GM18511 (cell line): ENCODE measurements around the gene CFAP97.
"Not testable (repeated sequence)": the region's sequence is repeated elsewhere in the genome, so short reads cannot be mapped to it uniquely, and the experiment has no call there.

ENCODE experiments used
- ATAC-seq: cut with Tn5 transposase; IDR thresholded peaks from one replicate; pipeline ENCODE4 v1.9.1; 2021; ENCODE audit warnings: mild to moderate bottlenecking, moderate library complexity; ENCODE audit not compliant: unreplicated experiment

The CFAP97 gene

DNA sequence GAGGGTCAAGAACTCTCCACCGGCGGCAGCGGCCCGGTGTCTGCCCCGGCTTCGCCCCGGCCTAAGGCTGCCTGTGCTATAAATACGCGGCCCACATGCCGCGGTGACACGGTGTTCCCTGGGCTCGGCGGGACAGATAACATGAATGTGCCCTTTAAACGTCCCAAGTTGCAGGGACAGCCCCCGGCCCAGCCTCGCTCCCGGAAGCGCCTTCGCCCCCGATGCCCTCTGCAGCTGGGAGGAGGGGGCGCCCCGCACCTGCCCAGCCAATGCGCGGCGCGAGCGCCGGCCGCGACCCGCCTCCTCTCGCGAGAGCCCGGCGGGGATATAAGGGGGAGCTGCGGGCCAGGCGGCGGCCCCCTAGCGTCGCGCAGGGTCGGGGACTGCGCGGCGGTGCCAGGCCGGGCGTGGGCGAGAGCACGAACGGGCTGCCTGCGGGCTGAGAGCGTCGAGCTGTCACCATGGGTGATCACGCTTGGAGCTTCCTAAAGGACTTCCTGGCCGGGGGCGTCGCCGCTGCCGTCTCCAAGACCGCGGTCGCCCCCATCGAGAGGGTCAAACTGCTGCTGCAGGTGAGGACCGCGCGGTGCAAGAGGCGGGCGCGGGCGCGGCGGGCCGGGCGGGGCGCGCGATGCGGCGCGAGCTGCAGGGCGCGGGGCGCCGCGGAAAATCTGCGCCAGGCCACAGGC, 60.7 kb downstream of the CFAP97 start, which contains the start of gene SLC25A4:
Gene SLC25A4 (plus strand): TSS at position 355 of the 689 bp plus-strand sequence. CDS start 107 bp downstream, at position 462.
- peak; percentile 94 for ATAC-seq

DNA sequence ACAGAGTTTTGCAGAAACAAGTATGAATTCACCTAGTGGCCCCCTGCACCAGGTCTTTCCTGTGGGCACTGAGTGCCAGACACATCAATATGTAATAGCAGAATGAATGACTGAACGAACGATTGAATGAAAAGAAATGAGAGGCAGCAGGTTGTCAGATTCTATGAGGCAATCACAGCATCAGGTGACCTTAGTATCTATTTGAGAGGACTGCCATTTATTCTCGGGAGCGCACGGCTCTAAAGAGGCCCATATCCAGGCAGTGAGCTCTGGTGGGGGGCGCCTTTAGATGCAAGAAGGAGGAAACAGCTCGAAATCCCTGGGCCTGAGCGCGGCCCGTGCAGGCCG, 61.3 kb downstream of the CFAP97 start:
- ATAC-seq: peak; percentile 26

DNA sequence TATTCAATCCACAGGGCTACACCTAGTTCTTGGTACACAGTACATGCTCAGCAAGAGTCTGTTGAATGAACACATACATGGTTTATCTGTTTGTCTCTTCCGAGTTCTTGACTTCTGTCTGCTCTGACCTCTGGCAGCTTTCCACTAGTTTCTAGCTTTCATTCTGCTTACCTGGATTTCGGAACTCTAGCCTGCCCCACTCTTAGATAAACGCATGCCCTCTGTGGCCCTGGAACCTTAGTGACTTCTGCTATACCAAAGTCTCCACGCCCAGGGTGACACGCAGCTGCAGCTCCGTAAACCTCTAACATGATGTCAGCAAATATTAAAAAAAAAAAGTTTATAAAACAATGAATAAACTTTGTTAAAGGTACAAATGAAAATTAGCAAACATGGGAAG, 62.0 kb downstream of the CFAP97 start:
- no peak for ATAC-seq

DNA sequence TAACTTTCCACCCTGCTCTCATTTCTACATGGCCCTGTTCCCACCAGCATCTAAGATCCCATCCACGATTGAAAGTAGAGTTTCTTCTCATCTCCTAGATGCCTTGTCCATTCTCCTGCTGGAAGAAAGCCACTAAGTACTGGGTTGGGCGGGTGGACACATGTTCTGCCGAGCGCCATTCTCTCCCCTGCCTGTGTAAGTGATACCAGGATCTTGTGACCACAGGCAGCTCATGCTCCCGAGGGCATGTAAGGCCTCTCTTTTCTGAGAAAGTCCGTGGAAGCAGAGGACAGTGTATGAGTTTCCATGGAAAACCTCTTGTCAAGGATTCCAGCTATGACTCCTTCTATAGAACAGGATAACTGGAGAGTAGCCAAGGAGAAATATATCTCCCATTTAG, 64.1 kb downstream of the CFAP97 start:
- ATAC-seq: no peak

DNA sequence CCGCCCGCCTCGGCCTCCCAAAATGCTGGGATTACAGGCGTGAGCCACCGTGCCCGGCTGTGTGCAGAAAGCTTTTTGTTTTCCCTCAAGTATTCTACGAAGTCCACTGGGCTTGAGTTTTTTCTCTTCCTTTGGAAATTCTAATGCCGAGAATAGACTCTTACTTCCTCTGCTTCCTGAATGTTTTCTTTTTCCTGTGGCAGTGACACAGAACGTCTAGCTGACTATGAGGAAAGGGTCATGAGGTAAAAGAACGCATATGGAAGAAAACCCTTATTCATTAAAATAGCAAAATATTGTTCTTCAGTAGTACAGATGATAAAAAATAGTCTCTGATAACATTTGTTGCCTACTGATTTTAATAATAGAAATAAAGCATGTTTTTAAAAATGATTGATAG, 65.6 kb downstream of the CFAP97 start:
- no peak for ATAC-seq

DNA sequence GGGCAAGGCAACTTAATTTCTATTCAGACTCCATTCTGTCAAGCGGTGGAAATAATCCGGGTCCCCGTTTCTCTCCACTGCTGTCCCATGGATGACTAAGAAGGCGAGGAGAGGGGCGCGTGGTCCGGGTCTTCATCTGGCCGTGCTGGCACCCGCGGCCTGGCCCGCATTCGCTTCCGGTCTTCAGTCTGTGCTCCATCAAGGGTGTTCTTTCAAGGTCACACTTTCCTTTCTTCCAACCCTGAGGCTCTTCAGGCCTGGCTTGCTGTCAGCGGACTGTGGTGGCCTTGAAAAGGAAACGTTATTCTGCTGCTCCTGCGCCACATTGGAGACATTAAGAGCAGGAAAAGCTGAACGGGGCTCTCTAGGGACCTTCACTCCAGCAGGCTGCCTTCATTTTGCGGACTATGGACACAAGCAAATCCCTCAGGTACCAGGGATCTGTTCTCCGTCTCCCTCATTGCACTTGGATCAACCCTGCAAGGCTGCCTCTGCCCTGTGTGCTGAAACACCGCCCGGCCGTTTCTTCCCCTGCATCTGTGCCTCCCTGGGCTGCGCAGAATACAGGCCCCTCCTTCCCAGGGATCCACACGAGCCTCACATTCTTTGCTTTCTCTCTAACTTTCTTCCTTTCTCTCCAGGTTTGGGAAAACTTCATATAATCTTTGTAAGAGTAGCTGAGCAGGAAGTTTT, 66.4 kb downstream of the CFAP97 start:
- ATAC-seq: no peak

DNA sequence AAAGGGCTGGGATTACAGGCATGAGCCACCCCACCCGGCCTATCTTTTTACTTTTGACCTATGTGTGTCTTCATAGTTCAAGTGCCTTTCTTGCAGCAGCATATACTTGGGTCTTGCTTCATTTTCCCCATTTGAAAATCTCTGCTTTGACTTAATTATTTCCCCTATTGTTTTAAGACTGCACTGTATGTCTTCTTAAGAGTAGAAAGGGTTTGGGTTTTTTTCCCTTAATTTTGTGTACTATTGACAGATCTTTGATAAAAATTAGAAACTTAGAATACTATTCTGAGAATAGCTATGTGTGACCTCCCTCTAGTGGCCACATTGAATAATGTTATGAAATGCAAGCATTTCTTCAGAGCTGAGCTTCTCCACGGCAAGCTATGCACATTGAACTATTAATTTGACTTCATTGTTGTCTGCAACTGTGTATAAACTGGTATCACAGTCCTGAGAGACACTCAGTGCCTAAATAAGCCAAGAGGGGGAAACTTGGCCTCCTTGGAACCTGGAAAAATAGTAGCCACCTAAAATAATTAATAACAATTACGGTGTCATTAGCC, 69.4 kb downstream of the CFAP97 start:
- ATAC-seq: peak; percentile 77

DNA sequence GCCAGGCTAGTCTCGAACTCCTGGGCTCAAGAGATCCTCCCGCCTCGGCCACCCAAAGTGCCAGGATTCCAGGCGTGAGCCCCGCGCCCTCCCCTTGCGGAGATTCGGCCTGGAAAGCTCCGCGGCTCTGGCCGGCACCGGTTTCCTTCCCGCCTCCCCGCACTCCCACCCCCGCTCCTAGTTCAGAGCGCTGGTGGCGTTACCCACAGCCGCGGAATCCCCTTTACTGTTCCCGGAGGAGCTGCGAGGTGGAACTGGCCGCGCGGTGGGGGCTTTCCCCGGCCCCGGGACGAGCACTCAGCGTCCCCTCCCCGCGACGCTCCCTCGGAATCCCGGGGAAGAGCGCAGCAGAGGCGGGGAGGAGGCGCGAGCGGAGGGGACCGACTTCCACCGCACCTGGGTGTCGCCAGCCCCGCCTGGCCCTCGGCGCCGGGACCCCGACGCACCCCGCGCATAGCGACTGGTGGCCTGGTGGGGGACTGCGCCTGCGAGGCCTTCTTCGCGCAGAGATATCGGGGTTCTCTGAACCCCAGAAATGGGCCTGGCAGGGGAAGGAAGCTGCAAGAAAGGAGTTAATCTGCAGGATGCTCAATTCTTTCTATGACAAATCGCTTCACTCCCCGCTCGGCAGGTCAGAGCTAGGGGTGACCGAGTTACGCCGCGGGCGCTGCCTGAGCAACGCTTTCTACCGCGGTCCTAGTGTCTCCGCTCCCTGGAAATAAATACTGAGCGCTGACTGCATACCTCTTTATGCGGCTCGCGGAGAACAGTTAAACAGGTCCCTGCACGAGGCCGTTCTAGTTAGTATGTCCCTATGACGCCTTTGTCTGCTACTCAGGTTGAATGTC, 75.3 kb downstream of the CFAP97 start:
- ATAC-seq: peak; percentile 75

DNA sequence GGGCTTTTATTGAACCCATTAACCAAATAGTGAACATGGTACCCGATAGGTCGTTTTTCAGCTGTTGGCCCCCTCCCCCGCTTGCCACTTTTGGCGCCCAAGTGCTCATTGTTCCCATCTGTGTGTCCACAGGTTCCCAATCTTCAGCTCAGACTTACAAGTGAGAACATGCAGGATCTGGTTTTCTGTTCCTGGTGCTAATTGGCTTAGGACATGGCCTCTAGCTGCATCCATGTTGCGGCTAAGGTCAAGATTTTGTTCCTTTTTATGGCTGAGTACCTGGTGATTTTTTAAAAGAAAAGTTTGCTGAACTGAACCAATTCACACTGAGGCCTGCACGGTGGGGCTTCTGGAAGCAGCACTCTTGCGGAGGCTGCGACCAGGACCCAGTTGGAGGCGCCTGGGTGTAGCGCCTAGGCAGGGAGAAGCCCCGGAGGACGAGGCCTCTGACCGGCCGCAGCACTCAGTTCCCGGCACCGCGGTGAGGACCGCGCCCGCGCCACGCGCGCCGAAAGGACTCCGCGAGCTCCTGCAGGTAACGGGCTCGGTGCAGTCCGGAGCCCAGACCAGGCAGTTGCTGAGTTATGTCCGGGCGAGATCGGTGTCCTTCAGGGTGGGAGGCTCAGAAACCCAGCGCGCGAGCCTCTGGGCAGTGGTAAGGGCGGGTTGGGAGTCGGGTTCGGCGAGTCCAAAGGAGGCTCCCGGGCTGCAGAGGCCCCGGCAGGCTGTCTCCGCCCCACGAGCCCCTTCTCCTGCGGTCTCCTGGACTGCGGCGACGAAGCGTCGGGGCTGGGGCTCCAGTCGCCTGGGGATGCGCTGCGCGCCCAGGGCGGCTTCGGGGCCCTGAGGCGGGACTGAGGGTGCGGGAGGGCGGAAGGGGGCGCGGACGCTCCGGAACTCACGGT, 76.5 kb downstream of the CFAP97 start:
- no peak for ATAC-seq

DNA sequence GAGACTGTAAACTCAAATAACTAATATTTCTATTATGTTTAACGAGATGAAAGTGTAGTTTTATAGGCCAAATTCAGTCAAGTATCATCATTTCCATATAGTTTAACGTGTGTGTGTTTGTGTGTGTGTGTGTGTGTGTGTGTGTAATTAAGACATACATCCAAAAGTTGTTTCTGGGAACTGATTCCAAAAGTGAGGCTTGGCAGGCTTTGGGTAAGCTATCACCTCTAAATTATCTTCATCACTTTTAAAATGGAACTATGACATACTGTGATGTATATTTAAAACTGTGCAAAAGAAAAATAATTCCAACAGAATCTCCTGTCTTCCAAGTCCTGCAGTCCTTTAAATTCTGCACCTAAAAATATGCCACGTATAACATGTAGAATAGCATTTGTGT, 79.8 kb downstream of the CFAP97 start:
- ATAC-seq: no peak

DNA sequence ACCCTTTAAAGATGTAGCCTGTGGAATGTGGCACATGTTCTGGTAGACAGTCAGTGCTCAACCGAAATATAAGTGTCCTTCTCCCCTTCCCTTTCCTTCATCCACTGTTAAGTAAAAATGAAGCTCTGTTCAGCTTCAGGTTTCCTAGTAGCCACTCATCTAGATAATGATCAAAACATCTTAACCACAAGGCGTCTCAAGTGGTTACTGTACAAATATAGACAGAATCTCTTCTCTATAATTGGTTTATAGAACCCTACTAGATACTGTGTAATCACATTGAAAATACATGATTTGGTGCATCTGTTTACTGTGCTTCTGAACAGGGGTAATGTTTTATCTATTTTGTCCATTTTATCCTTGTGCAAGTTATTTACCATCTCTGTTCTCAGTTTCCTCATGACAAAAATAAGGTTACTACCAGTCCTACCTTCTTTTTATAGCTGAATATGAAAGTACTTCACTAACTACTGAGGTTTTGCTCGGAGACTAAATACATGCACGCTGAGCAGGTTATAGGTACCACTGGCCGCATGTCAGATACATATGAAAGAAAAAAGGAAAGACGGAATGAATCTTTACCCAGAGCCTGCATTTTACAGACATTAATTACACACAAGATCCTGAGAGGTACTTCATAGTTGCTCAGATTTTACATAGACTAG, 81.0 kb downstream of the CFAP97 start:
- ATAC-seq: peak; percentile 63

DNA sequence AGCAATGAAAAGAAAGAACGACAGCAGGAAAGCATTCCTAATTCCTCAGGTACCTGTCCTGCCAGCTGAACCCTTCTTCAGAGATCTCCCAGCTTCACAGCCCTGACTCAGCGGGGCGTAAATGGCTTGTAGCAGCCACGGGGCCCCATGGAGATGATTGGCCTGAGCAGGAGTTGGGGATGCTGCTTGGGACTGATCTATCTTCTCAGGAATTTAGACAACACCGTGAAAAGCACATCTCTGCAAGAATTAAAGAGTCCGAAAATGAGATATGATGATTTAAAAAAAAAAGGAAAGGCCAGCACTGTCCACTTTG, 83.2 kb downstream of the CFAP97 start:
- no peak for ATAC-seq

DNA sequence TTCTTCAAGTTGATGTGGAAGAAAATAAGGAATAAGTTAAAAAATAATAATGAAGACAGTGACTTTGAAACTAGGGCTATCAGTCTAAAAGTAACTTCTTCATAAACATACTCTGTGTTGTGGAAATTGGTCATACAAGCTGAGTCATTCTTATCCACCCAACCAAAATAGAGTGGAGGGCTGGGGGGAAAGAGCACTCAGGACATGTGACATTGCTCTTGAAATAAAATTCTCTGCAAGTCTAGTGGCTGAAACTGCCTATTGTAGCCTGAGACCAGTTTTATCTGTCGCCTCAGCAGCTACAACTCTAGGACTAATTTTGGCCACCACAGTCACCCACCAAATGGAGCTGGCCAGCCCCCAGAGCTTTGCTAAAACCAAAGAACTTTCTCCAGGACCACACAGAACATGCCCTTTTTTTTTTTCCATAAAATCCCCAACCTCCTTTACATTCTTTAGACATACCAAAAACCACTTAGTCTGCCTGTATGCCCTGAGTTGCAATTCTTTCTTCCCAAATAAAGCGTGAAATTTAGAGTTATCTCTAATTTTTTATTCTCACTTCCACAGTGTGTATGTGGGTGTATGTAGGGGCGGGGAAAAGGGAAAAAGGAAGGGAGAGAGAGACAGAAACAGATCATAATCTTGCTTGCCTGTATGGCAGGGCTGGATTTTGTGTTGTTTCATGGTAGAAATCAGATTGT, 83.7 kb downstream of the CFAP97 start:
- ATAC-seq: no peak

DNA sequence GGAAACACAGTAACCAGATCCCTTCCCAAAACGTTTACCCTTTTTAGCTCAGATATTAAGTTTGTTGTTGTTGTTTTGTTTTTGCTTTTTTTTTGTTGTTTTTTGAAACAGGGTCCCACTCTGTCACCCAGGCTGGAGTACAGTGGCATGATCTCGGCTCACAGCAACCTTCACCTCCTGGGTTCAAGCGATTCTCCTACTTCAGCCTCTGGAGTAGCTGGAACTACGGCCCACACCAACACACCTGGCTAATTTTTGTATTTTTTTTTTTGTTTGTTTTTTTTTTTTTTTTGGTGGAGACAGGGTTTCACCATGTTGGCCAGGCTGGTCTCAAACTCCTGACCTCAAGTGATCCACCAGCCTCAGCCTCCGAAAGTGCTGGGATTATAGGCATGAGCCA, 84.3 kb downstream of the CFAP97 start:
- not testable (repeated sequence) for ATAC-seq

DNA sequence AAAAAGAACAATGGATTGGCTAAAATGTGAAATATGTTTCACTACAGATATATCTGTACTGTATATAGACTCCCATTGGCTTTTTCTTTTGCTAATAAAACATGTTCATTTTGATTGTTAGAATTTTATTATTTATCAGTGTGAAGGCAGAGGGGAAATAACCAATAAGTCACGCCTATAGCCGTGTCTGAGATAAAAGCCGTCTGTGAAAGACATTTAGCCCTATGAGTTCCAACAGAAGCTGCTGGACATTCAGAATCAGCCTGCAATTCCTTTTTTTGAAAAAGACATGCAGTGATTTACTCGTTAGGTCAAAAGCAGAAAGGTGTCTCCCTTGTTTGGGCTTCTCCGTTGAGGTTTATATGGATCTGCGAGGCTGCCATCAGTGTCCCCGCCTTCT, 84.9 kb downstream of the CFAP97 start:
- ATAC-seq: no peak

DNA sequence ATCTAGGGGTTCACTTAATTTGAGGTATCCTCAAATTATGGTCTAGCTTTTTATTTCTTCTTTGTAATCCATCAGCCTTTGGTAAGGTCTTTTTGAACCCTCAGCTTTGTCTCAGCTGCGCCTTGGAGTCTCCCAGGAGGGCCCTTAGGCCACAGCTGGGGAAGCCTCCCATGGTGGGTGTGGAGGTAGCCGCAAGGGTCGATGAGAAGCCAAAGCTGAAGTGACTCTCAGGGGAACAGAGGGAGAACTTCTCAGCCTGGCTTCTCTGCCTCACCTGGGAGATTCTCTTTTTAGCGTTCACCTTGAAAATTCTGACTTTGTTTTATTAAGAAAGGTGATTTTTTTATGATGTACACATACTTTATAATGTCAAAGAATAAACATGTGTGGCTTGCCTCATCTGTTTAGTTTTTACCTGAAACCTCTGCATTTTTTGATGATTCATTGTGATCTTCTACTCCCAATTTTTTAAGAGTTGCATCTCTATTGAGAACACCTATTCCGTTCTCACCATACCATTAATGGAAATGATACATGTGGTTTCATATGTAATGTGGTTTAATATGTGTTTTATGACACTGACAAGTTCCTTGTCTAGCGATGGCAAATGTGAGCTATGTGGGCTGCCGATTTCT, 86.4 kb downstream of the CFAP97 start:
- ATAC-seq: no peak

DNA sequence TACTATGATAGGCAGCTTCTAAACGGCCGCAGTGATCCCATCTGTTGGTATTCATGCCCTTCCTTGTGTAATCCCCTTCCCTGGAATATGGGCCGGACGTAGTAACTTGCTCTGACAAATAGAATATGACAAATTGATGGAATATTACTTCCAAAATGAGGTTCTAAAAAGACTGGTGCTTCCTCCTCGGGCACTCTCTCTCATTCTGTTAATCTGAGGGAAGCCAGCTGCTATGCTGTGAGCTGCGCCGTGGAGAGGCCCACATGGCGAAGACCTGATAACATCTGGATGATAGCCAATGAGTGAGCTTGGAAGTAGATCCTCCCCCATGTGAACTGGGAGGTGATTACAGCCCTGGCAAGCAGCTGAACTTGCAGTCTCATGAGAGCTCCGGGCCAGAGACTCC, 88.0 kb downstream of the CFAP97 start:
- no peak for ATAC-seq

DNA sequence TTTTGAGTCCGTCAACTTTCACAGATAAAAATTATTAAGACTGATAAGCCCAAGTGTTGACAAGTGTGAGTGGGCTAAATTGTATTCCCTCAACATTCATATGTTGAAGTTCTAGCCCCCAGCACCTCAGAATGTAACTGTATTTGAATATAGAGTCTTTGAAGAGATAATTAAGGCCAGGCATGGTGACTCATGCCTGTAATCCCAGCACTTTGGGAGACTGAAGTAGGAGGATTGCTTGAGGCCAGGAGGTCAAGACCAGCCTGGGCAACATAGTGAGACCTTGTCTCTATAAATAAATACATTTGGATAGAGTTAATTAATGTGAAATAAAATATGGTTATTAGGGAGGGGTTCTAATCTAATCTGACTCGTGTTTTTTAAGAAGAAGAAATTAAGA, 90.5 kb downstream of the CFAP97 start:
- ATAC-seq: no peak

DNA sequence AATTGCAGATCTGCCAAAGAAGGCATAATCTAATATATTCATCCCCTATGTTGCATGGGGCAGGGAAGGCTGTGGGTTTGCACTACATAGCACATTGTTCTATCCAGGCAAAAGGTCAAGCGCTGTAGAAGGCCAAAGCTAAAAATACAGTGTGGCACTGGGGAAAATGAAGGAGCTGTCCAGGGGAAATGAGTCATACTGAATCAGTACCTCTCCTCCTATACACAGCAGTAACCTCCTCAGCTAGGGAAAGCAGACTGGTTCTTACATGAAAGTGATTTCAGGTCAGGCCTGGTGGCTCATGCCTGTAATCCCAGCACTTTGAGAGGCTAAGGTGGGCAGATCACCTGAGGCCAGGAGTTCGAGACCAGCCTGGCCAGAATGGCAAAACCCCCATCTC, 91.7 kb downstream of the CFAP97 start:
- no peak for ATAC-seq
